IMR-90 (cell line): ENCODE data around the gene MARF1. TPM values are rescaled to one million over a fixed set of nuclear protein-coding genes. Genes with fewer than 3 reads are reported as not detected.

ENCODE experiments used
- ATAC-seq: fragments of 200-7000 bp; cut with Tn5 transposase; 2 replicates; pipeline ENCODE4 v1.9.1; 2020; ENCODE audit warnings: low read depth, mild to moderate bottlenecking, moderate library complexity
- BruUV-seq: library from RNA; stranded (reverse); fragments of 400-500 nt; replicated peaks from 2 replicates; lab custom pipeline; 2021; lab: Mats Ljungman, UMichigan
- CTCF ChIA-PET: fragments of 300-600 bp; formaldehyde crosslinking; extraction: SDS; loops from one replicate; lab custom pipeline; 2021; ENCODE audit warnings: antibody characterized with exemption; lab: Yijun Ruan, JAX
- POLR2A ChIA-PET: fragments of 300-600 bp; sonication (Branson Sonifier 250); formaldehyde crosslinking; loops from one replicate; lab custom pipeline; 2022; ENCODE audit warnings: antibody characterized with exemption; ENCODE audit not compliant: unreplicated experiment; lab: Charles Lee
- DNase-seq: peaks from one replicate; pipeline ENCODE4 v3.0.0; 2013
- H2AFZ ChIP-seq: replicated peaks from 2 replicates; pipeline ENCODE3; 2013; ENCODE audit warnings: low read length, mild to moderate bottlenecking; ENCODE audit not compliant: poor library complexity
- H2AK5ac ChIP-seq: 2 replicates; pipeline ENCODE4 v1.6.1; 2013; ENCODE audit warnings: low read depth, low read length, inconsistent platforms
- H2AK9ac ChIP-seq: replicated peaks from 2 replicates; pipeline ENCODE3; 2013; ENCODE audit warnings: mild to moderate bottlenecking, low read depth, low read length, moderate library complexity; ENCODE audit not compliant: poor library complexity
- H2BK120ac ChIP-seq: 2 replicates; pipeline ENCODE4 v1.6.1; 2013; ENCODE audit warnings: low read depth, low read length, inconsistent platforms
- H2BK15ac ChIP-seq: 3 replicates; pipeline ENCODE4 v1.6.1; 2013; ENCODE audit warnings: low read depth, low read length, inconsistent platforms
- H2BK20ac ChIP-seq: 2 replicates; pipeline ENCODE4 v1.6.1; 2013; ENCODE audit warnings: low read depth, mild to moderate bottlenecking, inconsistent platforms, low read length, moderate library complexity
- H2BK5ac ChIP-seq: 2 replicates; pipeline ENCODE4 v1.6.1; 2013; ENCODE audit warnings: mild to moderate bottlenecking, low read depth, low read length, inconsistent platforms; ENCODE audit not compliant: poor library complexity, severe bottlenecking
- H3K14ac ChIP-seq: replicated peaks from 2 replicates; pipeline ENCODE4 v1.6.1; 2013; ENCODE audit warnings: low read depth, low read length, inconsistent platforms
- H3K18ac ChIP-seq: 2 replicates; pipeline ENCODE4 v1.6.1; 2013; ENCODE audit warnings: low read depth, low read length, control low read depth
- H3K23ac ChIP-seq: 2 replicates; pipeline ENCODE4 v1.6.1; 2013; ENCODE audit warnings: low read depth, low read length, inconsistent platforms
- H3K27ac ChIP-seq: 2 replicates; pipeline ENCODE4 v1.5.1; 2013; ENCODE audit warnings: mild to moderate bottlenecking, control low read depth, low read length; ENCODE audit not compliant: insufficient read depth
- H3K27me3 ChIP-seq: 2 replicates; pipeline ENCODE4 v1.6.1; 2013; ENCODE audit warnings: low read length; ENCODE audit not compliant: control insufficient read depth, insufficient read depth
- H3K36me3 ChIP-seq: 2 replicates; pipeline ENCODE4 v1.6.1; 2013; ENCODE audit warnings: low read length, mixed read lengths; ENCODE audit not compliant: control insufficient read depth, insufficient read depth
- H3K4ac ChIP-seq: 2 replicates; pipeline ENCODE4 v1.6.1; 2013; ENCODE audit warnings: low read depth, low read length, inconsistent platforms
- H3K4me1 ChIP-seq: 2 replicates; pipeline ENCODE4 v1.6.1; 2013; ENCODE audit warnings: low read length, mixed read lengths; ENCODE audit not compliant: control insufficient read depth, insufficient read depth
- H3K4me2 ChIP-seq: 2 replicates; pipeline ENCODE4 v1.6.1; 2013; ENCODE audit warnings: low read depth, mild to moderate bottlenecking, control low read depth, low read length, moderate library complexity
- H3K4me3 ChIP-seq: 2 replicates; pipeline ENCODE4 v1.5.1; 2013; ENCODE audit warnings: low read depth, mild to moderate bottlenecking, control low read depth, low read length, moderate library complexity; ENCODE audit not compliant: insufficient read depth
- H3K56ac ChIP-seq: 2 replicates; pipeline ENCODE4 v1.6.1; 2013; ENCODE audit warnings: low read length, inconsistent platforms; ENCODE audit not compliant: insufficient read depth; ENCODE audit errors: extremely low read depth
- H3K79me1 ChIP-seq, 2 experiments: 2 replicates each; pipeline ENCODE4 v1.6.1; 2013; ENCODE audit warnings: low read length in 2 of 2, inconsistent platforms in 1 of 2, low read depth in 1 of 2
- H3K9ac ChIP-seq: 2 replicates; pipeline ENCODE4 v1.6.1; 2013; ENCODE audit warnings: low read depth, low read length, control low read depth
- H3K9me1 ChIP-seq: 2 replicates; pipeline ENCODE4 v1.6.1; 2013; ENCODE audit warnings: low read length, inconsistent platforms; ENCODE audit not compliant: insufficient read depth
- H3K9me3 ChIP-seq: 2 replicates; pipeline ENCODE4 v1.6.1; 2013; ENCODE audit warnings: low read length; ENCODE audit not compliant: control insufficient read depth, insufficient read depth
- H4K20me1 ChIP-seq: 2 replicates; pipeline ENCODE4 v1.6.1; 2013; ENCODE audit warnings: low read length, inconsistent platforms; ENCODE audit not compliant: insufficient read depth
- H4K5ac ChIP-seq: 2 replicates; pipeline ENCODE4 v1.6.1; 2013; ENCODE audit warnings: mild to moderate bottlenecking, low read depth, low read length, control low read depth
- H4K8ac ChIP-seq, 2 experiments: 2 replicates each; pipeline ENCODE4 v1.6.1; 2013; ENCODE audit warnings: low read depth in 2 of 2, low read length in 2 of 2, control low read depth in 1 of 2, inconsistent platforms in 1 of 2
- H4K91ac ChIP-seq: 2 replicates; pipeline ENCODE4 v1.6.1; 2013; ENCODE audit warnings: low read depth, low read length, inconsistent platforms; ENCODE audit not compliant: insufficient read depth
- BHLHE40 ChIP-seq: fragments of 150-350 bp; IDR thresholded peaks from 2 replicates; pipeline ENCODE4 v1.6.1; 2016; ENCODE audit warnings: mild to moderate bottlenecking, low read depth, low read length
- CEBPB ChIP-seq: IDR thresholded peaks from 2 replicates; pipeline ENCODE4 v1.6.1; 2012; ENCODE audit warnings: low read depth, low read length, improper control_type of control experiment
- CHD1 ChIP-seq: IDR thresholded peaks from 2 replicates; pipeline ENCODE4 v1.6.1; 2012; ENCODE audit warnings: low read depth, low read length, improper control_type of control experiment
- MAFK ChIP-seq: IDR thresholded peaks from 2 replicates; pipeline ENCODE4 v1.6.1; 2012; ENCODE audit warnings: low read depth, low read length, improper control_type of control experiment
- RCOR1 ChIP-seq: IDR thresholded peaks from 2 replicates; pipeline ENCODE4 v1.6.1; 2012; ENCODE audit warnings: mild to moderate bottlenecking, low read length, improper control_type of control experiment; ENCODE audit not compliant: insufficient replicate concordance
- WGBS, 2 experiments: methylation state at CpG; one replicate each; pipeline versions ENCODE4 v1.1.5 to v1.1.7; 2013; ENCODE audit warnings: missing lambda C conversion rate in 2 of 2; ENCODE audit not compliant: insufficient read length in 1 of 2; ENCODE audit errors: extremely low coverage in 2 of 2; 5-methylcytosine and 5-hydroxymethylcytosine counted together
- dilution Hi-C: fragments of 300-500 bp; cut with HindIII; formaldehyde crosslinking; loops from one replicate; pipeline ENCODE4 v1.14.3; 2018; ENCODE audit warnings: low sequenced_read_pairs; ENCODE audit not compliant: unreplicated experiment
- in situ Hi-C: fragments of 300-500 bp; cut with MboI; formaldehyde crosslinking; loops from 3 replicates; pipeline ENCODE4 v1.14.3; 2019; ENCODE audit warnings: low sequenced_read_pairs, inconsistent platforms, mixed read lengths
- intact Hi-C: fragments of 100-400 bp; cut with micrococcal nuclease; formaldehyde crosslinking; loops from 2 replicates; pipeline ENCODE4 v1.10.0; 2022
- polyA plus RNA-seq, 3 experiments: library from polyadenylated mRNA; depleted of rRNA; stranded (reverse); fragments of >200 nt; gene quantifications; 2 replicates each; pipeline ENCODE4 v1.2.3, GENCODE V29; 2012; ENCODE audit warnings: low replicate concordance in 1 of 3
- total RNA-seq: library from RNA; depleted of rRNA; stranded (reverse); fragments of >200 nt; gene quantifications from 2 replicates; pipeline ENCODE4 v1.2.3, GENCODE V29; 2012
- TF ChIP-seq, protein P1 (sequence below): fragments of 150-350 bp; IDR thresholded peaks from 2 replicates; pipeline ENCODE4 v1.6.1; 2017; ENCODE audit warnings: mild to moderate bottlenecking, antibody characterized with exemption, low read length, low read depth

Gene MARF1
- total and polyA plus RNA-seq, 2 of the 4 experiments (the other 2 are of a cell fraction), result 9.0 to 12.9 TPM

DNA sequence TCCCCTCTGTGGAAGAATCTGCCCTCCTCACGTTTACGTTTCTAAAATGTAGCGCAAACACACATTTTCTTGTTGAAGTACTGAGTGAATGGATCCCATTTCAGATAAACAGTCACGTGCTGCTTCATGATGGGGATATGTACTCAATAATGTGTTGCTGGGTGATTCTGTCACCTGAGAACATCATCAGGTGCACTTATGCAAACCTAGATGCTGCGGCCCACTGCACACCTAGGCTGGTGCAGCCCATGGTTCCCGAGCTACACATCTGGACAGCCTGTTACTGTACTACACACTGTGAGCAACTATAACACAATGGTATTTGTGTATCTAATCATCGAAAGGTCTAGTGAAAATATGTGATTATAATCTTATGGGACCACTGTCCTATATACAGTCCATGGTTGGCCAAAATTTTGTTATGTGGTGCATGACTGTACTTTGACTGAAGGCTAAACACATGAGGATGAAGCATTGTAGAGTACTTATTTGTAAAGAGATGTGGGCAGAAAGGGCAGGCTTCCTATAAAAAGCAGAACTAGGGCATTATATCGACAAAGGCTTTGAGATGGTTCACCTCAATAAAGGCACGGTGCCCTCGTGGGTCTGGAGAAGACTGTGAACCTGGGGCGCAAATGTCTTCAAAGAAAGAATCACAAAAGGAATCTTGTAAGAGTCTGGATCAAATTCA lies 26.3 kb downstream of the MARF1 start:
- no peaks in the 10 kb centered on the region for H3K27me3 ChIP-seq
- no peak overlapping the region for H3K27ac ChIP-seq
- POLR2A ChIA-PET, result no interaction called here
- DNase-seq (no peak), ATAC-seq (no peak)
- intact Hi-C loops, result no loop called here
- no peaks in the 10 kb centered on the region for H4K20me1 ChIP-seq
- CTCF ChIA-PET, result no interaction called here
- H3K4me3 ChIP-seq, result no peak overlapping the region
- H3K18ac ChIP-seq, result no peak overlapping the region
- H2BK120ac ChIP-seq, result no peak overlapping the region
- H2AFZ ChIP-seq, result no peak overlapping the region
- no peak overlapping the region for H3K4ac ChIP-seq
- H4K5ac ChIP-seq, result no peak overlapping the region
- H3K4me2 ChIP-seq, result no peak overlapping the region
- H3K14ac ChIP-seq, result no peak overlapping the region
- no peak overlapping the region for H4K91ac ChIP-seq
- no TSS peak for BruUV-seq
- TF ChIP-seq BHLHE40 (no peak), CEBPB (no peak), RCOR1 (no peak), MAFK (no peak), CHD1 (no peak)
- TF ChIP-seq, protein P1, sequence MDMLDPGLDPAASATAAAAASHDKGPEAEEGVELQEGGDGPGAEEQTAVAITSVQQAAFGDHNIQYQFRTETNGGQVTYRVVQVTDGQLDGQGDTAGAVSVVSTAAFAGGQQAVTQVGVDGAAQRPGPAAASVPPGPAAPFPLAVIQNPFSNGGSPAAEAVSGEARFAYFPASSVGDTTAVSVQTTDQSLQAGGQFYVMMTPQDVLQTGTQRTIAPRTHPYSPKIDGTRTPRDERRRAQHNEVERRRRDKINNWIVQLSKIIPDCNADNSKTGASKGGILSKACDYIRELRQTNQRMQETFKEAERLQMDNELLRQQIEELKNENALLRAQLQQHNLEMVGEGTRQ, result no peak
- H3K9me3 ChIP-seq, result no peaks in the 10 kb centered on the region
- no peak overlapping the region for H2BK15ac ChIP-seq
- no peak overlapping the region for H4K8ac ChIP-seq
- H3K9ac ChIP-seq, result no peak overlapping the region
- peaks cover 0 to 14% of the 10 kb centered on the region in 2 experiments; a peak in 2 of 4 replicates for H3K79me1 ChIP-seq
- H3K4me1 ChIP-seq, result peaks cover 9% of the 10 kb centered on the region
- H2BK5ac ChIP-seq, result no peak overlapping the region
- dilution Hi-C loops, result no loop called here
- no peak overlapping the region for H2AK5ac ChIP-seq
- peaks cover 43% of the 10 kb centered on the region for H3K36me3 ChIP-seq
- H2BK20ac ChIP-seq, result no peak overlapping the region
- H3K23ac ChIP-seq, result no peak overlapping the region
- H2AK9ac ChIP-seq, result no peak overlapping the region
- in situ Hi-C loops, result no loop called here
- H3K9me1 ChIP-seq, result peaks cover 24% of the 10 kb centered on the region
- H3K56ac ChIP-seq, result no peak overlapping the region
- 79% methylated on average over 2 of the region's 11 CpGs; no CpG with 5 or more reads in 1 of the 2 experiments for WGBS, 2 experiments
